Kidney glomerular epithelial cell (primary cell): ENCODE results near the gene TMEM11.
A peak's percentile ranks its signal among the peaks of the same experiment; 100 is the strongest.
"Not testable (repeated sequence)": the region's sequence is repeated elsewhere in the genome, so short reads cannot be mapped to it uniquely, and the experiment has no call there.

Source experiments
- DNase-seq: peaks from one replicate; lab custom pipeline; 2025; lab: John Stamatoyannopoulos, UW

The TMEM11 gene

DNA sequence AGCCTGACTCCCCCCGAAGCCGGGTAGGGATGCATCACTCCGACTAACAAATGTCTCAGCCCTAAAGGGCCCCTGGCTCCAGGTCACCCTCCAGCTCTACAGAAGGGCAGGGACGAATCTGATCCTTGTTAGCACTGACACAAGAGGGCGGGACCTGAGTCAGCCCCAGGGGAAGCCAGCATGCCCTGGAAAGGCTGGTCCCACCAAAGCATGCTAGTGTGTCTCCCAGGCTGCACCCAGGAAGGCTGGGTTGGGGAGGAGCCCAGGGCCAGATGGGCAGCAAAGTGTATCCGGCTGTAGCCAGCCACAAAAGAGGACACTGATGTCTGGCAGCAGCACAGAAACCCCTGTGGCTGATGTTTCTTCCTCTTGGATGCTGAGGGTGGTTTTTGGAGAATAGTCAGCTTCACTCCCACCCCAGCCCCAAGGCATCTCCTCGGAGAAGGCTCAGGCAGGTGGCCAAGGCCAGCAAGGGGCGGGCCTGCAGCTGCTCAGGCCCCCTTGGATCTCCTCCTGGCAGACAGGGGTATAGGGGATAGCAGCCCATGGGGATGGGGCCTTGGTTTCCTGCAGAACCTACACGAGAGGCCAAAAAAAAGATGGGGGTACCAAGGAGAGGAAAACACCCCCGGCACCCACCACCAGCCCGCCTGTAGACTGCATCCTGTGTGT, 28.2 kb upstream of the TMEM11 start:
- DNase-seq: no peak

DNA sequence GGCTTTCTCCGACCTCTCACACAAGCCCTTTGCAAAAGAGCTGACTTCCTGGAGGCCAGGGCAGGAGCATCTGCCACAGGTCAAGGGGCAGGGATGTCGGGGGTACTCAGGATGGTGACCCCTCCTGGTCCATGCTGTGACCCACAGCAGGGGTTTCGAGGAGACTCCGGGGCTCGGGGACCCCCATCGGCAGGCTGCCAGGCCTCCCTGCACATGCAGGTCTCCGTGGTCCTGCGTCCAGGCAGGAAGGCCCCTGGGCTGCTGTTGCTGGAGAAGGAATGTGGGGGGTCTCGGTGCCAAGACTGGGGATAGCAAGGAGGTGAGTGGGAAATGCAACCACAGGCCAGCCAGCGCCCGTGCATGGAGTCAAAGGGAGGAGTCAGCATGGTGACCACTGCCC, 27.6 kb upstream of the TMEM11 start:
- no peak for DNase-seq

DNA sequence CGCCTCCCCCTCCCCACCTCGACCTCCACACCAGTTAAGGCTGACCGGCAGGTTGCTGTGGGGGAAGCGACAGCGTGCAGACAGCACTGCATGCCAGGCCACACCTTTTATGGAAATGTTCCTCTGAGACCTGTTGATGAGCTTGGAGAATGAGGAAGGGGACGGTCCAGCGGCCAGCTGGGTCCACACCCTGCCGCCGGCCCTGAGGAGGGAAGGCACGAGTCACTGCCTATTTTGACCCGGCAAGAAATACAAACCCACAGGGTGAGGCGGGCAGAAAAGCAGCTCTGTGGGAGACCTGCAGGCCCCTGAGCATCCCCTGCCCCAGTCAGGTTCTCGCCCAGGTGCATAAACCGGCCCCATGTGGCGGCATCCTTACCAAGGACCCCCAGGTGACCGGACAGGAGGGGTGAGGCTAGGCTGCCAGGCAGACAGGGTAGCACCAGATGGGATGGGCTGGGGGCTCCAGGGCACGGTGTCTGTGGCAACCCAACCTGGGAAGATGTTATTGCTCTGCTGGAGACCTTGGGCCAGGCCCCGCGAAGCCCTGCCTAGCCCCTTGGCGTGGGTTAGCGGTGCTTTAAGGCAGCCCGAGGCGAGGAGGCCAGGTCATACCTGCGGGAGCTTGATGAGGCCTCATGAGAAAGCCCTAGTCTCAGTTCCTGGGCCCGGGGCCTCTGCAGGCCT, 26.6 kb upstream of the TMEM11 start:
- peak; percentile 14 for DNase-seq

DNA sequence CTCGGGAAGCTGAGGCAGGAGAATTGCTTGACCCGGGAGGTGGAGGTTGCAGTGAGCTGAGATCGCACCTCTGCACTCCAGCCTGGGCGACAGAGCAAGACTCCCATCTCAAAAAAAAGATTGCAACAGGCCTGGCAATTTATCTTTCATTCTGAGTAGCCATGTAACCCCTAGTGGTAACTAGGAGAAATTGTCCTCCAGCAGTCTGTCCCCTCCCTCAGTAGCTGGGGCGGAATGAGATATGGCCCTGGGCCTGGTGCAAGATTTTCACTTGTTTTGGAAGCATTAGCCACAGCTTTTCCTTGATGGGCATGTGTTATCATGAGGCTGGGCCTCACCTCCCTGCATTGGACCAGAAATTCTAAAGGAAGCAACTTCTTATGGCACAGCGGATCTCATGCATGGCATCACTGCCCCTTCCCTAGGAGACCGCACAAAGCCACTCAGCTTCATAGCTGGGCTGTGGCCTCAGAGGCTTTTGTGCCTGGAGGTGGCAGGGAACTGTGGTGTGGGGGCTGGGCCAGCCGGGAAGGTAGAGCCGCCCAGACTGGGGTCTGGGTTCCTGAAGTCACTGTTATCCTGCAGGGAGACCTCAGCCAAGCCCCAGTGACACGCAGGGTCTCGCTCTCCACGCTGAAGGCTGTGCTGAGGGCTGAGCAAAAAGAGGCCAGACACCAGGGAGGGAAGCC, 25.9 kb upstream of the TMEM11 start:
- peak; percentile 23 for DNase-seq

DNA sequence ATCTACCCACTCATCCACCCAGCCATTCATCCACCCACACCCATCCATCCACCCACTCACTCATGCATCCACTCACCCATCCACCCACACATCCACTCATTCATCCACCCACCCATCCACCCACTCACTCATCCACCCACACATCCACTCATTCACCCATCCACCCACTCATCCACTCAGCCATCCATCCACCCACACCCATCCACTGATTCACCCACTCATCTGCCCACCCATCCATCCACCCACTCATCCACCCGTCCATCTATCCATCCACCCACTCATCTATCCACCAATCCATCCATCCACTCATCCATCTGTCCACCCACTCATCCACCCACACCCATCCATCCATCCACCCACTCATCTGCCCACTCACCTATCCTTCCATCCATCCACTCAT, 22.0 kb upstream of the TMEM11 start:
- DNase-seq: no peak

DNA sequence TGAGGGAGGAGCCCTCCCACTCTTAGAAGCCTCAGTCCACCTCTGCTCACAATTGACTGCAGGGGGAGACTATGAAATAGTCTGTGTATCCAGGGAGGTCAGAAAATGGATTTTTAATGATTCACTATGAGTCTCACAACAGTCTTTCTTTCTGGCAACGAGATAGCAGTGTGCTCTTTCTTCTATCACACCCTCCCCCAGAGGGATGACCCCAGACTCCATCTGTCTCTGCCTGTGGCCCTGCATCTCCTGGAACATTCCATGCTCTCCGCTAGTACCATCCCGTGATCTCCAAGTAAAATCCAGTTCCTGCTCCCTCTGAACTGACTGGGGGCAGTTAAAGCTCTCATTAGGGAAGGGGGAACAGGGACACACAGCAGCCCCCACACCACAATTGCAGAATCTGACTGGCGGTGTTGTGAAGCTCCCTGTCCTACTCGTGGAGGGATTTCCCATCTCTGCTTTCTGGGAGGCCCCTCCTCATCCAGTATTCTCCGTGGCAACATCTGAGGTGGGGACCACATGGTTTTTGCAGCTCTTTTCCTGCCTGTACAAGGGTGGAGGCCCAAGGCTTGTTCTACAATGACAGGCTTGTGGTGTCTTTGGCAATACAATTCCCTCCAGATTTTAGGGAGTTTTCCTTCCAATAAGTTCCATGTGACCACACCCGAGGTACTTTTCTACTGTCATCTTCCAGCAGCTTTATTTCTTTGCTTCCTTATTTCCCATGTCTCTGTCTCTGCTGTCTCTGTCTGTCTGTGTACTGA, 19.8 kb upstream of the TMEM11 start:
- no peak for DNase-seq

DNA sequence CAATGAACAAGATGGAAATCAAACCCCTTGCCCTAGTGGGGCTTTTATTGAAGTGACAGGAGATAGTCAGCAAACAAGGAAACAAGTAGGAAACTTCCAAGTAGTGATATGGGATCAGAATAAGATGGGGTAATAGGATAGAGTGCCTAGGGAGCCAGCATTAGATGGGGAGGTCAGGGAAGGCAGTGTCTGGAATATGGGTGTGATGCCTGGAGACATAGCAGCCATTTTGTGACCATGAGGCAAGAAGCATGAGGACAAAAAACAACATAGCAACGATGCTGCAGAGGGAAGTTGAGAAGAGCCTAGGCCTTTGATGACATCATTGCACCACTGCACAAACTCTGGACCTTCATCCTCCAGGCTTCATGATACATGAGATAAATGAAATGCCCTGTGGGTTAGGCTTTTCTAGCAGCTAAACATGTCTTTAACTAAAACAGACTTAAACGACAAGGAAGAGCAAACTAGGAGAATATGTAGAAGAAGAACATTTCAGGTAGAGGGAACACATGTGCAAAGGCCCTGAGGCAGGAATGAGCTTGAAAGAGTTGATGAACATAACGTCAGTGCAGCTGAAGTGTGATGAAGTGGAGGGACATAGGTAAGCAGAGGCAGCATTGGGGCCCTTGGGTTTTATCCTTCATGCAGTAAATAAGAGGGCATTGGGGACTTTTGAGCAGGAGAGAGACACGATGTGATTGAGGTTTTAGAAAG, 18.2 kb upstream of the TMEM11 start:
- DNase-seq: no peak

DNA sequence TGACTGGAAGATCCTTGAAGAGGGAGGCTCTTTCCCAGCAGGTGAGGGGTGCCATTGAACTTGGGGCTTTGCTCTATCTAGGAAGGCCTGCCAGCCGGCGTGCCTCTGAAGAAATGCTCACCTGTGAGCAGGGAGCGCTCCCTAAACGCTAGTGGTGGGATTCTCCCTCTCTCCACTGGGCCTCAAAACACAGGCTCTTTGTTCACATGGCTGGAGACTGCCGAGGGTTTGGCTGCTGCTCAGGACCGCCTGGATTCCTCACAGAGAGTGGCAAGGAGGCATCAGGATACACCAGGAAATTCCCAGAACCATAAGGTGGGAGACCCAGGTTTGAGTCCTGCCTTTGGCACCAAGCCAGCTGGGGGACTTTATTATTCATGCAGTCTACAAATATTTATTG, 17.6 kb upstream of the TMEM11 start:
- no peak for DNase-seq

DNA sequence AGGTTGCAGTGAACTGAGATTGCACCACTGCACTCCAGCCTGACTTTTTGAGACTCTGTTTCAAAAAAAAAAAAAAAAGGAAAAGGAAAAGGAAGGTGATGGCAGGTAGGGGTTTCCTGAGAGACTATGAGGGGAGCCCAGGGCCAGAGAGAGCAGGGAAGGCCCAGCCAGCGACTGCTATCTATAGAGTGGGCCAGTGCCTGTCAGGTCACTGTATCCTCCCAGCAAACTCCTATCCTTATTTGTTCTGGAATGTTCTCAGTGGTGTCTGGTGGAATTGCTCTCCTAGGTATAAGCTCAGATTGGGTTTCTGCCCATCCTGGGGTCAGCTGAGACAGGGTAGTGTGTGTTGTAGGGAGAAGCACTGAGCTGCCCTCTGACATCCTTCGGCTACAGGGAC, 14.9 kb upstream of the TMEM11 start:
- DNase-seq: no peak

DNA sequence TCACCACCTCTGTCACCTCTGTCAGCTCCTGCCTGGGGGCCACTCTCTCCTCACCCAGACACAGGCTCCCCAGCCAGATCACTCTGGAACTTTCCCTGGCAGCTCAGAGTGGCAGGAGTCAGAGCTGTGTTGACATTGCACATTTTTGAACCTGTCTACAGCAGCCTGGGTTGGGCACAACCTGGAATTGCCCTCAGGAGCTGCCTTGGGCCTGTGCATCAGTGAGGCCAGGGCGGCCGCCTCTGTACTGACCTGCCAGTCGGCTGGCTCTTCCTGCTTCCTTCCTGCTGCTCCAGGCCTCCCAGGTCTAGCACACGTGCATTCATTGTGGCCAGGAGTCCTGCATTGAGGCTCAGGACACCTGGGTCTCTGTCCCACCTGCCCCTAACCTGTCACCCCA, 14.2 kb upstream of the TMEM11 start:
- DNase-seq: no peak

DNA sequence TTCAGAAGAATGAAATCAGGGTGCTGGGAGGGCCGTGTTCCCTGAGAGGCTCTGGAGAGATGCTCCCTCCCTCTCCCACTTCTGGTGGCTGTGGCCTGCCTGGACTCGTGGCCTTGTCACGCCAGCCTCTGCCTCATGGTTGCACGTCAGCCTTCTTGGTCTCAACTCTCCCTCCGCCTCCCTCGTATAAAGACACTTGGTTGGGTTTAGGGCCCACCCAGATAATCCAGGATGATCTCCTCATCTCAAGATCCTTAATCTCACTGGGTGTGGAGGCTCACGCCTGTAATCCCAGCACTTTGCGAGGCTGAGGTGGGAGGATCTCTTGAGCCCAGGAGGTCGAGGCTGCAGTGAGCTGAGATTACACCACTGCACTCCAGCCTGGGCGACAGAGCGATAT, 13.3 kb upstream of the TMEM11 start:
- not testable (repeated sequence) for DNase-seq

DNA sequence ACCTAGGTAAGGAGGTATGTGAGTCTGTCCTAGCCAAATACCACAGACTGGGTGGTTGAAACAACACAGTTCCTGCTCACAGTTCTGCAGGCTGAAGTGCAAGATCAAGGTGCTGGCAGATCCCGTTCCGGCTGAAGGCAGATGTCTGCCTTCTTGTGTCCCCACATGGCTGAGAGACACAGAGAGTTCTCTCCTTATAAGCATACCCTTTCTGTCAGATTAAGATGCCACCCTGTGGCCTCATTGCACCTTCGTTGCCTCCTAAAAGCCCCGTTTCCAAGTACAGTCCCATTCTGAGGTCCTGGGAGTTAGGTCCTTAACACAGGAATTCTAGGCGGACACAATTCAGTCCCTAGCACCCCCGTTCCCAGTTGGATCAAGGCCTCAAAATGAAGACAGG, 9.1 kb upstream of the TMEM11 start:
- no peak for DNase-seq

DNA sequence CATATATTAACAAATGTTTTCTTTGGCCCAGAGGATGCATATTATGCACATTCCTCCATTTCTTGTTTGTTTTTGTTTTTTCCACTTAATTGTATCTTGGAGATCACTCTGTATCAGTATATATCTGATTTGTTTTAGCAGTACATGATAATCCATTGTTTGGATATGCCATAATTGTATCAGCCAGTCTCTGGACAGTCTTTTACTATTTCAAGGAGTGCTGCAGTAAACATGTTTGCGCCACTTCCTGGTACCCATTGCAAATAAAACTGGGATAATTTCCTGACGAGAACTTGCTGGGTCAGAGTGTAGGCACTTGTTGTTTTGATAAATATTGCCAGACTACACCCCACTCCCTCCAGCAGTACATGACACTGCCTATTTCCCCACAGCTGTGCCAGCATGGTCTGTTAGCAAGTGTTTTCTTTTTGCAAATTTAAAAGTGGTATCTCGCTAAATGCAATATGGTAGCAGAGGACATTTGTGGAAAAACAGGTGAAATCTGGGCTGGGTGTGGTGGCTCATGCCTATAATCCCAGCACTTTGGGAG, 4.9 kb upstream of the TMEM11 start:
- DNase-seq: no peak

DNA sequence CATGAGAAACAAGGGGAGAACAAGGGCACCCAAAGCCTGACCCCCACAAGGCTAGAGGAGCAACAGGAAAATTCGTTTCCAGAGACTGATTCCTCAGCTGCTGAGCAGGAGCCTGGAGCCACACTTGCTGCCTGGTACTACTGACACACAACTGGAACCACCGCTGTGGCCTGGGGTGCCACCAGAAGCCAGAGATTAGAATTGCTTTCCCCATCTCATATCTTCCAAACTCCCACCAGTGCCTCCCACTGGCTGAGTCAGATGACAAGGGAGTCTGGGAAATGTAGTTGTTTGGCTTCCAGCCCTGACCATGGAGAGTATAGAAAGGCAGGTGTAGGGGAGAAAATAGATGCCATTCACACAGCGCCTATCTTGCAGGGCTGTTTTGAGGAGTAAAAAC, 4.1 kb upstream of the TMEM11 start:
- no peak for DNase-seq

DNA sequence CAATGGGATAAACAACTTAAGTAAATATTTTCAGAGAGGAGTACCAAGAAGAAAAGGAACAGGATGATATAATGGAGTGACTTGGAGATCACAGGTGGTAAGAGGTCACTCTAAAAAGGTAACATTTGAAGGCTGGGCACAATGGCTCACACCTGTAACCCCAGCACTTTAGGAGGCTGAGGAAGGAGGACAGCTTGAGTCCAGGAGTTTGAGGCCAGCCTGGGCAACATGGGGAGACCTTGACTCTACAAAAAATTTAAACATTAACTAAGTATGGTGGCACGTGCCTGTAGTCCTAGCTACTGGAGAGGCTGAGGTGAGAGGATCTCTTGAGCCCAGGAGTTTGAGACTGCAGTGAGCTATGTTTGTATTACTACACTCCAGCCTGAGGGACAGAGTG, 3.4 kb upstream of the TMEM11 start:
- DNase-seq: no peak

DNA sequence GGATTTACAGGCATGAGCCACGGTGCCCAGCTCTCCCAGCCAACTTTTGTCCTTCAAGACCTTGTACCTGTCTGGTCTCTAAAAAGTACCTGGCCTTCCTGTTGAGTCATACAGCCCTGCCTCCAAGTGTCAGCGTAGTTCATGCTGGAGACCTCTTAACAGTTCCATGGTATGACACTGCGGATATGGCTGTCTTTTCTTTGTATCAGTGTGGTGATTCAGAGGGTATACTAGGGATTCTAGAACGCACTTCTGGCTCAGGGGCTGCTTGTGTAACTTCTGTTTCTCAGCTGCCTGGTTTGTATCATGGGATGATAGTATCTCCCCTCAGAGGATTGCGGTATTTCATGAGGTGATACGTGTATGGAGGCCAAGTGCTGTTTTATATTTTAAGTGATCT, 2.0 kb upstream of the TMEM11 start:
- DNase-seq: no peak

DNA sequence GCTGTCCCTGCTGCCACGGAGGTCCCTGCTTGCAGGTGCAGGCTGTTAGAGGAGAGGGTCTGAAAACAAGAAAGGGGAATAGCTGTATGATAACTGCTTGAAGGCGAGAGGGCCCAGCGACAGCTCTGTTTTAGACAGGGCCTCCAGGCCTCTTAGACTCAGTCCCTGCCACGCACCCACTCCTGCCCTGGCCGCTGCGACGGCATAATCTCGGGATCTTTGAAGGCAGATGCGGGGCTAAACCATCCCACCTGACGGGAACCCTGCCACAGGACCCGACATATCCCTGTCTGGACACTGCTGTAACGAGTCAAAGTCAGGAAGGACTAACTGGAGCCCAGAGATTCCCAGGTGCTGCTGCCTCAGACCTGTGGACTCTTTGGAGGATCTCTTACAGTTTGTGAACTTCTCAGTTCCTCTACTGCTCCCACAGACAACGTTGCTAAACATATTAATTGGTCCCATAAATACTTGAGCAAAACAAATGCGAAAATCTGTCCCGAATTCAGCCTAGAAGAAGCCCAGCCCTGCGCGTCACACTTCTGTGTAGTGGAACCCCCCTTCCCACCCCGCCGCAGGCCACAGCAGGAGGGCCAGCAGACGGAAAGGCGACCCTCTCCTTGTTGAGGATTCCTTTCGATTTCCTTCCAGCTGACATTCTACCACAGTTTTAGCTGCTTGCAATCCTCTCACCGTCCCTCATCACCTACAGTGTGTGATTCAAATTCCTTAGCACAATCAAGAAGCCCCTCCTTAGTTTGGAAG, 998 bp upstream of the TMEM11 start:
- peak; percentile 26 for DNase-seq

DNA sequence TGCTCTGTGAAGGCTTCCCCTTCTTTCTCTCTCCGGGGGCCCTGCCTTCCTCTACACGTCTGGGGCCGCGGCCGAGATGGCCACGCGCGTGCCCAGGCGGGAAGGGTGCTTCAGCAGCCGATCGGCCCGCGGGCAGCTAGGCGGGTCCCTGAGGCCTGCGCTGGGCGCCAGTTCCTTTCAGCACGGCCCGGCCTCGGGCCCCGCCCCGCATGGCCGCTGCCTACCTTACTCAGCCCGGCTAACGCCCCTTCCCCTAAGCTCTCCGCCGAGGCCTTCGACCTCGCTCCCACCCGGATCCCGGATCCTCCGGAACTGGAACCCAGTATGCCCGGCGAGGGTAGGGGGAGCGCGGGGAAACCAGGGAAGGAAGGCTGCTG, 335 bp downstream of the TMEM11 start:
- DNase-seq: peak; percentile 40

DNA sequence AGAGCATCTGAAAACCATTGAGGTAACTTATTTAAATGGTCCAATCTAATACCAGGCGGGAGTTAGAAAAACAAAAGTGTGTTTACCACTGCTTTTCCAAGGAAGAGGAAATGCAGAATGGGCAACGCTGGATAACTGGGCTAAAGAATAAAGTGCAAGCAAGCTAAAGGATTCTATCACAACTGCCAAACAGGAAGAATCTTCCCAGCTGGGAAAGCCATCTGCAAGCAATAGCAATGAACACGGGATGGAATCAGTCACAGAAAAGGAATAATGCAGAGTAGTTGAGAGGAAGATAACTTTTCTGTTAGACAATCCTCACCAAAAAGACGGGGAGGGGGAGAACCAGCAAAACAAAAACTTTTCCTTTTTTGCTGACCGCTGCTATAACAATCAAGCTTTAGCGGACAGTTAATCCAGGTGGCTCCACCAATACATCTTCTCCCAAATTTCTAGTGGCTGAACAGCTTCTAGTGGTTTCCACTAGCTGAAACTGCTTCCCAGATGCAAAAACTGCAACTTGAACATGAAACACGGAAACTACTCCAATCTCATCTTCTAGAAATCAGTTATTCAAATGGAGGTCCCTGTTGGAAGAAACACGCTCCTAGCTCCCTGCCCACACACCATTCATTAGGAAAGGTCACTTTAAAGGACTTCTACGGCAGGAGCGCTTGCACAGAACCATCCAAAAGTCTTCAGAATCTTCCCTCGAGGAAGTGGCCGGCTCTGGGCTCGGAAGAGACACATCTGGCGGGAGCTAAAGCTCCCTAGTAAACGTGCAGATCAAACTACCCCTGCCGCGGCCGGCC, 929 bp downstream of the TMEM11 start:
- peak; percentile 40 for DNase-seq

DNA sequence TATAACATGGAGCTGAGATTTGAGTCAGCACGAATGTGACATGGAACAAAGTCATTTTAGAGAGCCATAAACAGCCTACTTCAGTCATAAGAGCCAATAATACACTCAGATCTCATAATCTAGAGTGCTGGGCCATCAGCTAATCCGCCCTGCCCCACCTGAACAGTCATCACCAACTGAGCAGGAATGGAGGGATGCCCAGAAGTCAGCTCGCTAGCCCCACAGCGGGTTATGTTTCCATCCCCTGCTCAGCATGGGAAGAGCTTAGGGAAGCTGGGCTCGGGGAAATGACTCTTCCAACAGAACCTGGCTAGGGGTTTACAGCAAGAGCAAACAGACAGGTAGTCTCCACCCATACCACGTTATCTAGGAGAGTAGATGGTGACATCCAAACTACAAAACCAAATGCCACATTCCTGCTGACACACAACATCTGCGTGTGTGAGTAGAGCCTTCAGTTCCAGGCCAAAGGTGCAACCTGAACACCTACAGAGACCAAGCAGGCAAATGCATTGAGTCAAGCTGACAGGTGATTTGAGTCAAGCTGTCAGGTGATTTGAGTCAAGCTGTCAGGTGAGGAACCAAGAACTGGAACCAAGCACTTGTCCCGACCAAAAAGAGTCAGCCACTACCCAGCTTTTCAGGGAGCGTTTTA, 2.0 kb downstream of the TMEM11 start:
- no peak for DNase-seq
